BJ (cell line): Measurements from ENCODE around the gene KCNE3. TPM values are rescaled to one million over a fixed set of nuclear protein-coding genes. Genes with fewer than 3 reads are reported as not detected.

ENCODE experiments used
- CTCF ChIA-PET: fragments of 350-600 bp; formaldehyde crosslinking; extraction: SDS; loops from one replicate; lab custom pipeline; 2021; ENCODE audit warnings: antibody characterized with exemption, inconsistent platforms; lab: Yijun Ruan, JAX
- POLR2A ChIA-PET: fragments of 300-600 bp; sonication (Branson Sonifier 250); formaldehyde crosslinking; extraction: SDS; loops from one replicate; lab custom pipeline; 2021; ENCODE audit warnings: antibody characterized with exemption; lab: Charles Lee
- DNase-seq: peaks from one replicate; pipeline ENCODE4 v3.0.0-alpha.2; 2011; ENCODE audit warnings: low read depth
- H3K27me3 ChIP-seq: 2 replicates; pipeline ENCODE4 v1.6.0; 2011; ENCODE audit warnings: low read length; ENCODE audit not compliant: control insufficient read depth, insufficient read depth
- H3K36me3 ChIP-seq: 2 replicates; pipeline ENCODE4 v1.5.1; 2011; ENCODE audit warnings: low read length; ENCODE audit not compliant: control insufficient read depth, insufficient read depth
- H3K4me3 ChIP-seq: 2 replicates; pipeline ENCODE4 v1.5.1; 2011; ENCODE audit warnings: low read depth, mild to moderate bottlenecking, control low read depth, low read length
- CTCF ChIP-seq: IDR thresholded peaks from 2 replicates; pipeline ENCODE4 v1.5.1; 2011; ENCODE audit warnings: low read depth, mild to moderate bottlenecking, control low read depth, inconsistent platforms, low read length, moderate library complexity; ENCODE audit not compliant: insufficient read depth
- polyA minus RNA-seq: library from RNA; depleted of rRNA, polyadenylated mRNA; stranded (reverse); fragments of >200 nt; gene quantifications from 2 replicates; pipeline ENCODE4 v1.2.3, GENCODE V29; 2011; rRNA and poly(A)+ RNA removed
- polyA plus RNA-seq: library from polyadenylated mRNA; depleted of rRNA; stranded (reverse); fragments of >200 nt; gene quantifications from 2 replicates; pipeline ENCODE4 v1.2.3, GENCODE V29; 2011; rRNA removed

KCNE3 gene
- polyA plus RNA-seq (0.72 and 0.94 TPM in 2 replicates), polyA minus RNA-seq (0.46 and 0.95 TPM in 2 replicates)

- peaks cover 22% of the 10 kb centered on the region for H3K27me3 ChIP-seq
- no peaks in the 10 kb centered on the region for H3K36me3 ChIP-seq
- TF ChIP-seq CTCF = no peak
- ChIA-PET POLR2A (no interaction called here), CTCF (interaction anchor here (1.2 to 3.6 kb wide), 5 partner anchors 8 to 104 kb away, joined by 3 to 13 read pairs (median 3); no protein-coding TSS in a partner anchor)
- peak within 1 kb of the TSS; percentile 39 for H3K4me3 ChIP-seq
- DNase-seq = no peak
Measured at GRCh38 chr11:74466916-74467885, at the start of gene KCNE3. Gene KCNE3, minus strand, starts transcription at chr11:74467549. Its CDS starts 9,986 bp downstream, at chr11:74457563.

- Histone ChIP-seq H3K4me3 (no peak overlapping the region), H3K36me3 (no peaks in the 10 kb centered on the region), H3K27me3 (peaks cover 6% of the 10 kb centered on the region; the same call in 1 of the 2 replicates)
- ChIA-PET POLR2A (no interaction called here), CTCF (interaction anchor here (1.1 kb wide), 1 partner anchor 14 kb away, joined by 4 read pairs; no protein-coding TSS in a partner anchor)
- no peak for TF ChIP-seq CTCF
- no peak for DNase-seq
Measured at GRCh38 chr11:74507582-74507981, 40.2 kb upstream of the KCNE3 start.

- no peak for TF ChIP-seq CTCF
- CTCF ChIA-PET = no interaction called here
- POLR2A ChIA-PET = no interaction called here
- Histone ChIP-seq H3K27me3 (peaks cover 6% of the 10 kb centered on the region; the same call in 1 of the 2 replicates), H3K36me3 (no peaks in the 10 kb centered on the region), H3K4me3 (no peak overlapping the region)
- no peak for DNase-seq
Measured at GRCh38 chr11:74506823-74507222, 39.5 kb upstream of the KCNE3 start.

- CTCF ChIA-PET = no interaction called here
- no peak for DNase-seq
- POLR2A ChIA-PET = no interaction called here
Measured at GRCh38 chr11:74505911-74506310, 38.6 kb upstream of the KCNE3 start.

More at GRCh38 chr11:74505911-74506310, 38.6 kb upstream of the KCNE3 start:
- no peak for TF ChIP-seq CTCF
- H3K36me3 ChIP-seq = no peaks in the 10 kb centered on the region
- peaks cover 6% of the 10 kb centered on the region; the same call in 1 of the 2 replicates for H3K27me3 ChIP-seq
- H3K4me3 ChIP-seq = no peak overlapping the region
